Activated CD4-positive, alpha-beta T cell treated with anti-CD3 and anti-CD28 coated beads for 1 hour (primary cell): ENCODE measurements around the gene ABTB2.

Experiments
- DNase-seq: peaks from one replicate; pipeline ENCODE4 v3.0.0-alpha.2; 2020

Gene ABTB2

DNA sequence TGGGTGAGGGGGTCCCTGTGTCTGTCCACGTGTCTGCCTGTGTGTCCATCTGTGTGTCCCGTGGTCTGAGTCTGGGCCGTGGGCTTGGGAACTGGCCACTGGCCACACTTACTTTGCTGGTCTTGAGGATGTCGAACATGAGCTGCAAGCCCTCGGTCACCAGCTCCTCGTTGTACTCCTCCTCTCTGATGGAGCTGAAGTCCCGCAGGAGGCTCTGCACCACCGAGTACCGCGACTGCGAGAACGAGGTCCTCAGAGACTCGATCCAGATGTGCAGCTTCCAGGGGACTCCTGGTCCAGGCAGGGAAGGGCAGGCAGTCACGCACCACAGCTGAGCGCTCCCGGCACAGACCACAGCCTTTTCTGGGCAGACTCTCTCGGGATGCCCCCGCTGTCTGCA is 197.0 kb downstream of the ABTB2 start:
- DNase-seq = no peak

GRCh38 chr11:34160049-34160721 is 197.6 kb downstream of the ABTB2 start:
- DNase-seq = no peak

DNA sequence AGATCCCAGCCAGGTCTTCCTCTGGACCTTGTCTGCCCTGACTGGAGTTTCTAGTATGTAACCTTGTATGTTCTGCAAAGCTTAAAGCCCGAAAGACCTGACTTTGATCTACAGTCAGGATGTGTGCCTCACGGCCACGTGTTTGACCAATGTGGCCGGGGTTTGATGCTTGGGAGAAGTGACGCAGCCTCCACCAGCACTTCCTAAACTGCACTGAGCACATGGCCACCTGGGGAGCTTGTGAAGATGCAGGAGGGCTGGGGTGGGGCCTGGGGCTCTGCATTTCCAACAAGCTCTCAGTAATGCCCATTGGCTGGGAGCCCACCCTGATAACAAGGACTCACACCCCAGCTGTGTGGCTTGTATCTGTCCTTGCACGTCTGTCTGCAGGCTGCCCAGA is 199.1 kb downstream of the ABTB2 start:
- DNase-seq = no peak

DNA sequence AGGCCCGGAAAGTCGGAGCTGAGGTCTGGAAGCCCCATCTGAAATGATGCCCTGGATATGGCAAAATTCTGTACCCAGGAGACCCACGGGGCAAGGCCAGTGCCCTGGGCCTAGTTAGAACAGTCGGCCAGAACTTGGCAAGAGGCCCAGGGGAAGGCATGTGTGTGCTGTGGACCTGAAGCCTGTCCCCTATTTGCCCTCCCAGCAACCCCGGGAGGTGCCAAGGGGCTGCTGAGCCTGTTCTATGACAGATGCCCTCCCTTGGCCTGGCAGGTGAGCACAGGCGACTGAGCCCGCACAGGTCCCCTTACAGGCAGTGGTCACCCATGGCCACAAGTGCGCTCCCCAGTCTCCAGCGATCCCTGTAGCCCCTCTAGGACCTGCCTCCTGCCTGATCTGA is 200.6 kb downstream of the ABTB2 start:
- no peak for DNase-seq

DNA sequence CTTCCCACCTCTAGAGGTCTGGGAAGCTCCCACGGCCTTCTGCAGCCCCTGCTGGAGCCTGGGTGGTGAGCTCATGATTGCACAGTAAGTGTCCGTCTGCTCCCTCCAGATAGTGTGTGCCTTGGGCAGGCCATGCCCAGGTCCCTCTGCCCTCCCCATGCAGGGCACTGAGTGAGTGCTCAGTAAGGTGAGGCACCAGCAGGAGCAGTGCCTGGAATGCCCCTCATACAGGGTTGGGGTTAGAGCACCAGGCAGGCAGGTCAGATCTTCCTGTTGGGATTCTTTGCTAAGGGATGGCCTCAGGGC is 202.1 kb downstream of the ABTB2 start:
- no peak for DNase-seq

GRCh38 chr11:34155057-34155756 is 202.6 kb downstream of the ABTB2 start:
- no peak for DNase-seq

- DNase-seq = no peak
These were observed 203.5 kb downstream of the ABTB2 start for GRCh38 chr11:34154059-34154875.

- DNase-seq = no peak
These were observed 205.6 kb downstream of the ABTB2 start for GRCh38 chr11:34151916-34152845.

- DNase-seq = no peak
These were observed 206.6 kb downstream of the ABTB2 start for GRCh38 chr11:34151166-34151565.

GRCh38 chr11:34150494-34151151 is 207.2 kb downstream of the ABTB2 start:
- no peak for DNase-seq

GRCh38 chr11:34149786-34150185 is 208.0 kb downstream of the ABTB2 start:
- no peak for DNase-seq

DNA sequence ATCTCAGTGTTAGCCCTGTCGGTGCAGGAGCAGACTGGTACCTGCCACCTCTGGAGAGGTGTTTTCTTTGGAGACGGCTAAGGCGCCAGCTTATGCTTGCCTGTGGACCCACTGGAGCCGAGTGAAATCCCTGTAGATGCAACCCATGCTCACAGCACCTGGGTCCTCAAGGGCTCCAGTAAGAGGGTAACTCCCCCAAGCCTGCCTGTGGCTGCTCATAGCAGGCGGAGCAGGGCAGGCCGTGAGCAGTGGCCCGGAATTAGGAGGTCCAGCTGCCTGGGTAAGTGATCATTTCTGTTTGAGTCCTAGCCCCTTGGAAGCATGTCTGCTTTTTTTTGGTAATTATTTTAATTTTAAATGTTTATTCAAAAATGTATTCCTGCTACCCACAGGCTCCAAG is 208.5 kb downstream of the ABTB2 start:
- DNase-seq = no peak

- no peak for DNase-seq
These were observed 209.2 kb downstream of the ABTB2 start for GRCh38 chr11:34148504-34149165.

DNA sequence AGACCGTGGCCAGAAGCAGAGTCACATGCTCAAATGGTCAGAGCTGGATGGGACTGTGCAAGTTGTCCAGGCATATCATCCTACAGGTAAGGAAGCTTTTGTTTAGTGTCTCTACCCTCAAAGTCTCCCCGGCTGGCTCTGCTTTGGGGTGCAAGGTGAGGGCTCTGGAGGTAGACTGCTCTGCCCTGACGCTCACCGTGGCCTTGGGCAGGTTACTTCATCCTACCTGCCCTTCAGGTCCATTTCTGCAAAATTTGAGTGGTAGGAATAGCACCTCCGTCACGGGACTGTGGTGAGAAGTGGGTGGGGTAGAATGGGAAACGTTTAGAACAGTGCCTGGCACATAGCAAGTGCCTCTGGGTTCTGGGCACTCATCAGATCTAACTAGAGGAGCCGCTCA is 210.2 kb downstream of the ABTB2 start:
- DNase-seq = no peak

- DNase-seq = no peak
These were observed 210.9 kb downstream of the ABTB2 start for GRCh38 chr11:34146866-34147265.

DNA sequence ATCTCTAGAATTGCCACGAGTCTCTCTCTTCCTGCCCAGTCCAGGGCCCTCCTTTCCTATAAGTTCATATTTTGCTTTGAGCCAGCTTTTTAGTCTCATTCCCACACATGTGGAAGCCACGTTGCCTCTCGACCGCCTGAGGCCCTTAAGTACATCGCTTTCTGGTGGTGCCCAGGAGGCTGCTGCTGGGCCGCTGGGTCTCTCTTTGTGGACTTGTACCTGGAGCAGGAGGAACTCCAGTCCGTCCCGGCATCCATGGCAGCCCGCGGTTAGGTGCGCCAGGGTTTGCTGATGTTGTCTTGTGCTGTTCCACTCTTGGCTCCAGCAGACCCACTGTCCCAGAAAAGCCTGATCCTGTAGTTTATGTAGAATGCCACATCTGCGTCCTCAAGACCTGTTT is 211.4 kb downstream of the ABTB2 start:
- no peak for DNase-seq

- DNase-seq = no peak
These were observed 211.9 kb downstream of the ABTB2 start for GRCh38 chr11:34145847-34146381.

DNA sequence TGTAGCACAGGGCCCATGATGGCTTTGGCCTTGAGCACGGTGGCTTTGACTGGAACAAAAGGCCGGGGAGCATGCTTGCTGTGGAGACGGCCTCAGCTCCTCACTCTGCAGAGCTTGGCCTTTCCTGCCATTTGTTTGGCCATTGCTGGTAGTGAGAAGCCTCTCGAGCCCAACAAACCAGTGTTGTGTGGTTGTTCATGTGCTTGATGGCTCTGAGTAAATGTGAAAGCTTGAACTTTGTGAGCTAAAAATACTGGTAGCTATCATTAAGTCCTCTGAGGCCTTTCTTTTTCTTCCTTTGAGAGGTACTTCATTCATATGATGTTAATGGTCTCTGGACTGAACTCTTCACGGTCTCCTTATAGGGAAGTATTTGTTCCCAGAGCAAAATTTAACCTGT is 212.7 kb downstream of the ABTB2 start:
- no peak for DNase-seq

DNA sequence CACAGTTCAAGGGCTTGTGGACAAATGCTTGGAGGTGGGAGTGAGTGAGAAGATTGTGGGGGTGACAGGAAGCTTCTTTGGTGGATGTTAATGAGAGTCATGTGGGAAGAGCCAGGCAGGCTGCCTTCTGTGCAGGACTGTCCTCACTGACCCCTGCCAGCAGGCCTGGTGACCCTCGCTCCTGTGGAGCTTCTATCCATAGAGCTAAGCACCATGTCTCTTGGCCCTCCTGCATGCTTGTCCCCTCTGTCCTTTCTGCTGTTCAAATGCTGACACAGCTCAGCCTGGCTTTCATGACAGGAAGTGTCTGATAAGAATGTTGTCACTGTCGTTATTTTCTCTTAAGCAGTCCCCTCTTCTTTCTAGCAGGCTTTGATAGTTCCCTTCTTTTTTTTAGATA is 214.8 kb downstream of the ABTB2 start:
- DNase-seq = no peak

GRCh38 chr11:34140149-34140548 is 217.7 kb downstream of the ABTB2 start:
- DNase-seq = no peak

DNA sequence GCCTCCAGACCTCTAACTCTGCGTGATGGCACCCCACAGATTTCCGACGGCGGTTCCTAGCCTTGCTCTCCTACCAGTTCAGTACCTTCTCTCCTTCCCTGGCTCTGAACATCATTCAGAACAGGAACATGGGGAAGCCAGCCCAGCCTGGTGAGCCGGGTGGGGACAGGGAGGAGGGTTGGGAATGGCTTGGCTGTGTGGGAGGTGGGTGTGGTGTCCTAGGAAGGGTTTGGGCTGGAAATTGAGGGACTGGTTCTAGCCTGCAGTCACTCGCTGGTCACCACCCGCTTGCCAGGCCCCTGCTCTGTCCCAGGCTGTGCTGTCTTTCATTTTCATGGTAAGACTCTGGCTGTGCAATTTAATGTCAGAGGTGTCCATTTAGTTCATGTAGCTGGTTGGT is 218.5 kb downstream of the ABTB2 start:
- no peak for DNase-seq

DNA sequence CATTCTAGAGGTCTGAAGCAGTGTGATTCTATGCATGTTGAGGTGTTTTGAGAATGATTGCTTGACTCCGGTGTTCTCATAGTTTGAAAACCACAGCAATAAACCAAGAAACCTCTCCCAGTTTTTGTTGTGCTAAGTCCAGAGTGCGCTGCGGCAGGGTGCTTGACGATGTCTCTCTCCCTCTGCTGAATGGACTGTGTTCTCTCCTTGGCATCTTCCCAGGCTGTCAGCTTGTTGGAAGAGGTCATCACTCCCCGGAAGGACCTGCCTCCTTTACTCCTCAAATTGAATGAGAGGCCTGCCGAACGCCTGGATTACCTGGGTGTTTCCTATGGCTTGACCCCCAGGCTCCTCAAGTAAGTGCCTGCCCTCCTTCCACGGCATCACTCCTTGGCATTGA is 221.4 kb downstream of the ABTB2 start:
- DNase-seq = no peak
